GM21526 (cell line): Measurements from ENCODE around the gene KRT28.
"Not testable (repeated sequence)": the region's sequence is repeated elsewhere in the genome, so short reads cannot be mapped to it uniquely, and the experiment has no call there.

Source experiments
- ATAC-seq: cut with Tn5 transposase; IDR thresholded peaks from one replicate; pipeline ENCODE4 v1.9.1; 2021; ENCODE audit warnings: moderate library complexity; ENCODE audit not compliant: unreplicated experiment, low FRiP score

KRT28 gene

DNA sequence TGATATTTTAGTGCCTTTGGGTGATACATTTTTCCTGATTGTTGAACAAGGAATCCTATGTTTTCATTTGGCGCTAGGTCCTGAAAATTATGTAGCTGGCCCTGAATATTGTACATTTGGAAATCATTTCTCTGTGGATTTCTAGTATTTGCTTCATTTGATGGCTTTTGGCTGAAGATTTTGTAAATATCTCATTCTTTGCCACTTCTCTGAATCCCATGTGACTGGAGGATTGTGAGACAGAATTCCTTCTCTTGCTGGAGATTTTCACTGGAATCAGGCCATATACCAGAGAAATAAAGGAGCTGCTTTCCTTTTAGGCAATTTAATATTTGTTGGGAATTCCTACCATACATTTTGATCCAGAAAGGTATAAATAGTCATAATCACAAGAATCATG is 8.6 kb downstream of the KRT28 start:
- no peak for ATAC-seq

DNA sequence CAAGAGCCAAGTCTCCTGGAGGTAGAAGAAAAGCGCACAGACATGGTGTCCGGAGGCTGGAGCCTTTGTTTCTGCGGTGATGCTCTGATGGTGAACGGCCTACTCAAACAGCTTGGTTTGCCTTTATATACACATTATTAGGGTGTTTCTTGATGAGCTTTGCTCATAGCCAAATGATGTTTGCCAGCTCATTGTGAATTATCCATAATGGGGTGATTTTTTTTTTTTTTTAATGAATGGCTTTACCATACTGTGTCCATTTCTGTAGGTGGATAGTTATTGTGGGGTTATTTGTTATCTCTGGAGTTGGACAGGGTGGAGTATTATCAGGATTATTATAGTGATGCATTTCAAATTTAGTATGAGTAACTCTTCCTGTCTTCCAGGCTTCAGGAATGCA is 17.3 kb downstream of the KRT28 start, which contains the start of gene KRT27:
Gene KRT27 (minus strand): TSS at position 101 of the 400 bp plus-strand sequence. CDS start 57 bp downstream, at position 44.
- ATAC-seq: no peak

GRCh38 chr17:40779181-40779909 is 20.4 kb downstream of the KRT28 start:
- ATAC-seq: no peak

GRCh38 chr17:40778461-40778860 is 21.3 kb downstream of the KRT28 start:
- ATAC-seq: no peak

DNA sequence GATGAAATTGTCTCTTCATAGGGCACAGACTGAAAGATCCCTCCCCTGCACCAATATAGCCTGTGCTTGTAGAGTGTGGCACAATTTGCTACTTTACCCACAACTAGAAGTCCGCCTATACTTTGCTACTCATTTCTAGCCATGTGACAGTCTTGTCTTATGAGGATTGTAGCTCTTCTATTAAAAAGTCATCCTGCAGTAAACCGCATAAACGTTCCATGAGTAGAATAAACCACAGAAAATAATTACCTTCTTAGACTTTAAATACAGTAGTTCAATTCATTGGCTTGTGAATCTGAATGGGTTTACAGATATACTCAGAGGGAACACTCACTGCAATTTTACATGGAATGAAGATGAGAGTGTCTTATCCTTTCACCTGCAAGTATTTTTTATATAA is 21.8 kb downstream of the KRT28 start:
- ATAC-seq: no peak

- no peak for ATAC-seq
These were observed 22.3 kb downstream of the KRT28 start for GRCh38 chr17:40777459-40777858.

GRCh38 chr17:40775945-40776344 is 23.8 kb downstream of the KRT28 start:
- no peak for ATAC-seq

GRCh38 chr17:40772101-40772500 is 27.7 kb downstream of the KRT28 start, which contains the start of gene KRT26:
Gene KRT26, minus strand, starts transcription at chr17:40772201. Its CDS starts 88 bp downstream, at chr17:40772113.
- no peak for ATAC-seq

DNA sequence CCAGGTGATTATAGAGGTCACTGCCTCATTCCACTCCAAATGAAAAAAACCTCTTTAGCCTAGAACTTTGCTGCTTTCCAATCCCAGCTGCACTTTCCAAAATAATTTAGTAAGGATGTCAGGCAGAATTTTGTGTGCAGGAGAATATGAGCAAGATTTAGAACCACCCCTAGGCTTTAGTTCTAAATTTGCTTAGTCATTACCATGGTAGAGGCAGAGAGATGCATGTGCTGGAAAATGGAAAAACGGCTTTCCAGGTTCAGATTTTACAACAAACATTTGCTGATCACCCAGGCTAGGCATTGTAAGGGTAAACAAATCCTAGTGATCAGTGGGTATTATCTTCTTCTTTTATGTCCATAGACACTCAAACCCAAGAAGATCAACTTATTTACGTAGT is 34.1 kb downstream of the KRT28 start:
- no peak for ATAC-seq

GRCh38 chr17:40763752-40764151 is 36.0 kb downstream of the KRT28 start:
- no peak for ATAC-seq

GRCh38 chr17:40760105-40761016 is 39.4 kb downstream of the KRT28 start:
- no peak for ATAC-seq

GRCh38 chr17:40755231-40755630 is 44.5 kb downstream of the KRT28 start, which contains the start of gene KRT25:
Gene KRT25, minus strand, starts transcription at chr17:40755331. Its CDS starts 60 bp downstream, at chr17:40755271.
- ATAC-seq: no peak

DNA sequence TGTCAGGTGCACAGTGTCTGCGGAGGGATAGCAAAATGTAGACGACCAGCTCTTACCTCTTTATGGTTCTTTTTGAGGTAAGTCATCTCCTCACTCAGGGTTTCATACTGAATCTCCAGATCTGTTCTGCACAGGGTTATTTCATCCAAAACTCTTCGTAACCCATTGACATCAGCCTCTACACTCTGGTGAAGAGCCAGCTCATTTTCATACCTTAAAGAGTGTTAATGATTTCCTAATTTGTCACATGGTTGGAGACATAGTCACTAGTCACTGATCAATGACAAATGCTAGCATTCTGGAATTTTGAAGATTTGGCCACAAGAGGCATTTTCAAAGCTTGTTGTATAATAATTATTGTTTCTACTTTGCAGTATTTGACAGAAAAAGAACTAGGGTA is 46.0 kb downstream of the KRT28 start:
- ATAC-seq: no peak

DNA sequence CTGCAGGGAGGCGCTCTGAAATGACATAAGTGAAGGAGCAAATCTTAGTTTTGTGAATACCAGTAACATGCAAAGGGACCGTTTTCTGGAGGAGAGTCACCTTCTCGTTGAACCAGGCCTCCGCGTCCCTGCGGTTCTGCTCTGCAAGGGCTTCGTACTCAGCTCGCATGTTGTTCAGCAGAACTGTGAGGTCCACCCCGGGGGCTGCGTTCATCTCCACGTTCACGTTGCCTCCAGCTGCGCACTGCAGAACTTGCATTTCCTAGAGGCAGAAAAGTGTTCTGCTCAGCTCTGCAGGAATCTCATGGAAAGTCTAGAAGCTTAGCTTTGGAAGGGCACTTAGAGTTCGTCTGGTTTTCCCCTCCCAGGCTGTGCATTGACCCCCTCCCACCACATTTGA is 48.7 kb downstream of the KRT28 start:
- ATAC-seq: no peak

- ATAC-seq: no peak
These were observed 49.4 kb downstream of the KRT28 start for GRCh38 chr17:40750391-40750790.

DNA sequence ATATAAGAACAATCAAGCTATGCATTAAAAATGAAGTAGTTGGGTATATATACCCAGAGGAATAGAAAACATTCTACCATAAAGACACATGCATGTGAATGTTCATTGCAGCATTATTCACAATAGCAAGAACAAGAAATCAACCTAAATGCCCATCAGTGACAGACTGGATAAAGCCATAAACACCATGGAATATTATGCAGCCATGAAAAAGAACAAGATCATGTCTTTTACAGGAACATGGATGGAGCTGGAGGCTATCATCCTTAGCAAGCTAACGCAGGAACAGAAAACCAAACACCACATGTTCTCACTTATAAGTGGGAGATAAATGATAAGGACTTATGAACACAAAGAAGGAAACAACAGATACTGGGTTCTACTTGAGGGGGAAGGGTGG is 51.1 kb downstream of the KRT28 start:
- not testable (repeated sequence) for ATAC-seq
